GM19438 (cell line): ENCODE results near the gene UCHL1.
"Not testable (repeated sequence)": the region's sequence is repeated elsewhere in the genome, so short reads cannot be mapped to it uniquely, and the experiment has no call there.

Experiments used
- ATAC-seq: cut with Tn5 transposase; IDR thresholded peaks from one replicate; pipeline ENCODE4 v1.9.1; 2021; ENCODE audit warnings: low read depth; ENCODE audit not compliant: unreplicated experiment

Gene UCHL1

DNA sequence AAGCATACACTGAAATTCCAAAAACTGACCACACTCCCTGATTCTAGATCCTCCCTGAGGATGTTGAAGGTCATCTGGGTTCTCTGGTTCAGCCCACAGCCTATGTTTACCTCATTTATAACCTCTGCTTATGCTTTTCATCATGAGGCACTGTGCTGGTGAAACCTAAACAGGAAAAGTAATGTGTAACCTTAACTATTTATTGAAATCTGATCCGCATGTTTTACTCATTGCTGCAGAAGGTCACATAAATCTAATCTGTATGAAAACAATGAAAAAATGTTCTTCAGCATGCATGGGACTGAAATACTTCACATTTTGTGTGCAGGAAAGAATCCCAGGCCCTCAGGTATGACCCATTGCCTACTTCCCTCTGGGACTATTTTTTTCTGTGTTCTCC, 30.3 kb downstream of the UCHL1 start:
- ATAC-seq, result no peak

DNA sequence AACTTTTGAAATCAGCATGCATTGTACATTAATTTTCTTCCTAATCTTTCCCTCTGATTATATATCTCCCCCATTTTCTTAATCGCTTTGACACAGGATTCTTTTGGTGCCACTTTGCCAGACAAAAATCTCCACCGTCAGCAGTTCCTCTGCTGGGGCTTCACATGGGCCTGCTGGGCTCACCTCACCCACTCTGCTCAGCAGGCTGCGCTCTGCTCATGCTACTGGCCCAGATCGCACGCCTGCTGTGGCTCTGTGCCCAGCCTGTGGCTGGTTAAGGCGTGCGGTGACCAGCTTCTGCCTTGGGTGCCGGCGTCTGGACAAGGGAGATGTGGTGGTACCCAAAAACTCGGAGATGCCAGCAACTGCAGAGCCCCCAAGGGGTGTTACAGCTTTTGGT, 31.1 kb downstream of the UCHL1 start:
- ATAC-seq, result no peak

DNA sequence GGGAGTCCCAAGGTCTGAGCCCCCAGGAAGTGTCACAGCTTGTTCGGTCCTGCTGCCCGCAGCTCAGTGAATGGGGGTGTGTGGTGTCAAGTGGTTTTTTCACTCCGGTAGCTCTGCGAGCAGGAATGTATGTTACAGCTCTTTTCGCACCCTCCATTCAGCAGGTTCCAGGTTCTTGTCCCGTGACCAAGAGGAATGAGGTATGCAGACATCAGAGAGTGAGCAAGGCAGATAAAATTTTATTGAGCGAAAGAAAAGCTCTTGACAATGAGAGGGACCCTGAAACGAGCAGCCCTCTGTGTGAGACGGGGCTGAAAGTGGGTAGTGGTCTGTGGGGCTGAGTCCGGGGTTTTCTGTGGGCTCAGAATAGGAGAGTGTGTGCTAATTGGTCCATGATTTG, 31.5 kb downstream of the UCHL1 start:
- no peak for ATAC-seq

DNA sequence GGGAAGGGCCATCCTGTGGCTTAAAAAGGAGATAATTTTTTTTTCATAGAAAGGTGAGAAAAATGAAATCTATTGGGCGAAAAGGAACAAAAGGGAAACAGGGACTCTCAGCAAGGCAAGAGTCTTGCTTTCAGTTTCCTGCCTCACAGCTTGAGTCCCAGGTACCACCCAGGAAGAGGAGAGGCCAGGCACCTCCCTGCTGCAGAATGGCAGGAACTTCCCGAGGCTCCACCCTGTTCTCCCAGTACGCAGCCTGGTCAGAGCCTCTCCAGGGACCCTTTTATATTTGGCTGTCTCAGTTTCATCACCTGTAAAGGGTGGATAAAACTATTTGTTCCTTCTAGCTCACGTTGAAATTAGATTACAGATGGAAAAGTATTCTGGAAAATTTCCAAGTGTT, 33.8 kb downstream of the UCHL1 start:
- ATAC-seq, result no peak

DNA sequence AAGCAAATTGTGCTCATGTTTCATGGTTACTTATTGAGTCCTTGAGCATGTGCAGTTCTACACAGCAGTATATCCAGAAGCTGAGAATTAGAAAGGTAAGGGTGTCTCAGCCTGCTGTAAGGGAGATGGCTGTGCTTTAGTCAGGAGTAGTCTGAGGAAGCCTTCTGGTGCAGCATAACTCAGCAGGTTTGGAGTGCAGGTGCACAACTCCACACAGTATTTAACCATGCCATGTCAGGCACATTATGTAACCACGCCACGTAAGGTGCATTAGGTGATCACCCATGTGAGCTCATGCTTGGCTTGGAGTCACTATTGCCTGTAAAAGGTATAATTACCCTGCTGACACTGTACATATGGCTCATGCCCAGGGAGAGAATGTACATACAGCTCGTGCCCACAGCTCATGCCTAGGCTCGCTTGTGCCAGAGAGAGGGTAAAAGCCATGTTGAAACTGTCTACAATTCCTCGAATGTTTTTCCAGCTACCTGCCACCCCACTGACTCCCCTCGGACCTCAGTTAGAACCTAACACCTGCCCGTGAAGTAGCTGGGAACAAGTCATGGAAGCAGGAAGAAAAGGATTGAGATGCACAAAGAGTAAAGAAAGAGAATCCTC, 37.8 kb downstream of the UCHL1 start:
- no peak for ATAC-seq

DNA sequence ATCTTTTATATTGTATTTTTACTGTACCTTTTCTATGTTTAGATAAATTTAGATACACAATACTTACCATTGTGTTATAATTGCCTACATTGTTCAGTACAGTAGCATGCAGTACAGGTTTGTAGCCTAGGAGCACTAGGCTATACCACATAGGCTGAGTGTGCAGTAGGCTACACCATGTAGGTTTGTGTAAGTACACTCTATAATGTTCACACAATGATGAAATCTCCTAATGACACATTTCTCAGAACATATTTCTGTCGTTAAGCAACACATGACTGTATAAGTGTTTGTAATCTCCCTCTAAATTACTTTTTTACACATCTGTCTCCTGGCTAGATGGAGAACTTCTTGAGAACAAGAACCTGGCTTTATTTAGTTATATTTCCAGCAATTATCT, 40.3 kb downstream of the UCHL1 start:
- no peak for ATAC-seq

DNA sequence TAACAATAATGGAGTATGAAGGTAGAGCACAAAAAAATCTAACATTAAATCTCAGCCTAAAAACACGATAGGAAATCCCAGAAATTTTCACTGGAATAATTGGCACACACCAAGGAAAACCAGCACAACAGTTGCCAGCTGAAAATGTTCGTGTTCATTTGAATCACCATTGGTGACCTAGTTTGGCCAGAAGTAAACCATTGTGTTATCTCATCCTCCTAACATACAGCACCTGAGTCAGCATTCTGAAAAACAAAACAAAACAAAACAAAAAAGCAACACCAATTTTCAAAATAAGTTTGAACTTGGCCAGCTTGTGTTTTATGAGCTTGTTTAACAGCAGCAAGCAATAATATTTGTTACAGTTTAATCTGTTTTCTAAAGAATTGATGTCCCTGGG, 41.1 kb downstream of the UCHL1 start:
- ATAC-seq, result no peak

DNA sequence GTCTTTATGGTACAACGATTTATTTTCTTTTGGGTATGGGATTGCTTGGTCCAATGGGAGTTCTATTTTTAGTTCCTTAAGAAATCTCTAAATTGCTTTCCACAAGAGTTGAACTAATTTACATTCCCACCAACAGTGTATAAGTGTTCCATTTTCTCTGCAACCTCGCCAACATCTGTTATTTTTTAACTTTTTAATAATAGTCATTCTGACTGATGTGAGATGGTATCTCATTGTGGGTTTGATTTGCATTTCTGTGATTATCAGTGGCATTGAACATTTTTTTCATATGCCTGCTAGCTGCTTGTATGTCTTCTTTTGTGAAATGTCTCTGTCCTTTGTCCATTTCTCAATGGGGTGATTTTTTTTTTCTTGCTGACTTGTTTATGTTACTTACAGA, 42.8 kb downstream of the UCHL1 start:
- no peak for ATAC-seq

DNA sequence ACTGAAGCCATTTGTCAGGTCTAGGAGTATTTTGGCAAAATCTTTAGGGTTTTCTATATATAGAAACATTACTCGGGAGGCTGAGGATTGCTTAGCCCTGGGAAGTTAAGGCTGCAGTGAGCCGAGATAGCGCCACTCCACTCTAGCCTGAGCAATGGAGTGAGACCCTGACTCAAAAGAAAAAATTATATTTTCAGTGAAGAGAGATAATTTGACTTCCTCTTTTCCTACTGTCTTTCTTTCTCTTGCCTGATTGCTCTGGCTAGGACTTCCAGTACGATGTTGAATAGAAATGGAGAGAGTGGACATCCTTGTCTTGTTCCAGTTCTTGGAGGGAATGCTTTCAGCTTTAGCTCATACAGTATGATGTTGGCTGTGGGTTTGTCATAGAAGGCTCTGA, 44.4 kb downstream of the UCHL1 start:
- ATAC-seq, result no peak

DNA sequence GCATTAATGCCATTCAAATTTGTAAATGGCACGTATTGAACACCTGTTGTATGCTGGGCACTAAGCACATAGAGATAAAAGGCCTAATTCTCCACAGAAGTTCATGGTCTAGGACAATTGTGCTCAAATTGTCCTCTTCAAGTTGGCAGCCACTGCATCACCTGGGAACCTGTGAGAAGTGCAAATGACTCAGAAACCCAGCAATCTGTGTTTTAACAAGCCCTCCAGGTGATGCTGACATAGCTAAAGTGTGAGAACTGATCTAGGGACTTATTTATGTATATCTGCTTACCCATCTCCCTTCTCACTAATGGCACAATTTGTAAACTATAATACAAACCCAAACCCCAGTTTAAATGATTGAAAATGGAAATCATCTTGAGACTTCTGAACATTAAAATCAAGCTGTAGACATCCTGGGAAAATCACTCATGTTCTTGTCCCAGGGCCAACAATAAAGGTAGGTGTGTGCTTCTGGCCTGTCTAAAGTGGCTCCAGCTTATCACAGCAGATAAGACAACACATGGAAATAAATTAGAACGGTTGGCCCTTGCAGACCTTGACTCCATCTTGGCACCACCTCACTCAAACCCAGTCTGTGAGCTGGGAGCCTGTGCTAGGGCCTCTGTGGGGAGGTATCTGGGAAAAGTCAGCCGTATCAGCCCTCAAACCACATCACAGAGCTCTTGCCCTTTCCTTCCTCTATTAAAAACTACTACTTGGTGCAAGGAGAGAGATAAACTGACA, 46.8 kb downstream of the UCHL1 start:
- no peak for ATAC-seq

DNA sequence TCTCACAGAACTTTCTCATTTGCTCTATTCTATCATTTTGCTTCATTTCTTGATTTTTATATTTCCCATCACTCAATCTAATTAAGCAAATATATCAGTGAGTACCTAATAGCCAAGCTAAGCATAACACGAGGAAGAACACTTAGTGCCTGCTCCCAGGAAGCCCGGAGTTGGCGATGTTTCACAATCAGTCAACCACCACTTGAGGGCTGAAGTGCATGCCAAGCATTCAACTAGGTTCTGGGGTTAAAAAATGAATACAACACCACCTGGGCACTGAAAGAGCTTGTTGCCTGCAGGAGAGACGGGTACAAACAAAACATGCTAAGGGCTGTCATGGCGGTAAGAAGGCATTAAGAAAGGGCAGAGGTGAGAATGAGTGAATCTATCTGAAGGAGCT, 47.5 kb downstream of the UCHL1 start:
- ATAC-seq, result no peak

DNA sequence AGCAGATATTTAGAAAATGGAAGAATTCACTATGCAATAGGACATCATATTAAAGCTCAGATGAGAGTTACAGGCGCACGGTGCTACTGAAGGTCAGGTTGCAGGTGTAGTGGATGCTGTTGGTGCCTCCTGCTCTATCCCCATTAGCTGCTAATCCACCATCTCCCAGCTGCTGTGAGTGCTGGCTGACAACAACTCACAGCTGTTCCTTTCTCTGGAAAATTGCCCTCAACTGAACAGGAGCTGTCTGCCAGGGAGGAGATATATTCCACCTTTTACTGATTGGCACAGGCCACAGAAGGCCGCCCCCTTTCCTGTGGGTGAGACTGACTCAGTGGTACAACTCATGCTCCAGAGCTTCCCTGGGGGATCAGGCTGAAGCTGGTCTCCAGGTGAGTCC, 48.7 kb downstream of the UCHL1 start:
- no peak for ATAC-seq

DNA sequence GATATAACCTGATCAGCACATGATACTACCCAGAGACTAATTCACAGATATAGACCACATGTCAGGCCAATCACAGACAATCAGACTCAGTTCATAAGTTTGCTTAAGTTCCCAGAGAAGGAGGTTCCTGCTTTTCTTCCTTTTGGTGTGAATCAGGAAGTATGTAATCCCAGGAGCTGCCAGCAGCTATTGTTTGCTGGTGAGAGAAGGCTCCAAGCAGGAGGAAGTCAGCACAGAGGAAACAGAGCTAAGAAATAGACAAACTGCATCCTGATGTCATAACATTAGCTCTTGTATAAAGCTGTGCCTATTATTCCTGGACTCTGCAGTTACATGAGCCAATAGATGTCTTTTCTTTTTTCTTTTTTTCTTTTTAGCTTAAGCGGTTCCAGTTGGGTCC, 50.9 kb downstream of the UCHL1 start:
- ATAC-seq, result no peak

DNA sequence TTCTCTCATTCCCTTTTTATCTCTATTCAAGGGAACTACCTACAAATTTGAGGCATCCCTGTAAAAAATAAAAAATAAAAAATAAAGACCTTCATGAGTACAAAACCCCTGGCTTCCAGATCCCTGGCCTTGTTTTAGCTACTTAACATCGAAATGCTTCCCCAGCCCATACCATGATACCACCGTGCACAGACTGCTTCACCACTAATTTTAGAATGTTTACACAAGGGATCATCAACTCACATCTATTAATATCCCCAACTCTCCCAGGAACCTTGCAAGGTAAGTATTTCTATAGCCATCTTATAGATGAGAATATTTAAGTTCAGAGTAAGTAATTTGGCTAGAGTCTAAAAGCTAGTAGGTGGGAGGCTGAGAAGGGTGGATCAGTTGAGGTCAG, 51.7 kb downstream of the UCHL1 start:
- no peak for ATAC-seq

DNA sequence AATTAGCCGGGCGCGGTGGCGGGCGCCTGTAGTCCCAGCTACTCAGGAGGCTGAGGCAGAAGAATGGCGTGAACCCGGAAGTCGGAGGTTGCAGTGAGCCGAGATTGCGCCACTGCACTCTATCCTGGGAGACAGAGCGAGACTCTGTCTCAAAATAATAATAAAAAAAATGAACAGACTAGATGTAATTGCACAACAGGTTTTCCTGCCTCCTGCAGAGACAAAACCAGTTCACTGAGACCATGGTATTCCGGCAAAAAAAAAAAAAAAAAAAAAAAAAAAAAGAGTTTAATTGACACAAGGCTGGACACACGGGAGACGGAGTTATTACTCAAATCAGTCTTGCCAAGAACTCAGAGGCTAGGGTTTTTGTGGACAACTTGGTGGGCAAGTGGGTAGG, 58.7 kb downstream of the UCHL1 start:
- ATAC-seq, result not testable (repeated sequence)

DNA sequence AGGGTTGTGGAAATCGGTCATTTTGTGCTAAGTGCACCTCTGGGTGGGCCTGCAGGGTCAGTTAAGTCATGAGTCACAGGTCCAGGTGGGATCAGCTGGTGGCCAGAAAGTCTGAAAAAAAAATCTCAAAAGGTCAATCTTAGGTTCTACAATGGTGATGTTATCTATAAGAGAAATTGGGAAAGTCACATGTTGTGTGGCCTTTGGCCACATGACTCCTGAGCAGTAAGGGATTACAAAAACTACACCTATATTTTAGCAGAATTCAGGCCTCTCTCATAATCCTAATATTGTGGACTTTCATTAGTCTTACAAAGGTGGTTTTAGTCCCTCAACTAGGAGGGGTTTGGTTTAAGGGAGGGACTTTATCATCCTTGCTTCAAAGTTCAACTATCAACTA, 59.1 kb downstream of the UCHL1 start:
- no peak for ATAC-seq
